Psoas muscle (tissue), 8 donors: ENCODE results near the gene PDE10A. TPM values are rescaled to one million over a fixed set of nuclear protein-coding genes. Genes with fewer than 3 reads are reported as not detected.

ENCODE experiments used
- ATAC-seq, 4 donors: fragments of 200-7000 bp; cut with Tn5 transposase; one replicate each; pipeline ENCODE4 v1.9.1; 2020; ENCODE audit warnings: moderate library complexity in 3 of 4, mild to moderate bottlenecking in 2 of 4
- DNase-seq, 2 donors: peaks; one replicate each; pipeline ENCODE4 v3.0.0-alpha.2; 2020
- H3K27ac ChIP-seq: fragments of 200-600 bp; one replicate; pipeline ENCODE4 v1.8.0; 2022
- H3K27me3 ChIP-seq, 3 donors: fragments of 200-600 bp in 1 of 3; one replicate each; pipeline versions ENCODE4 v1.6.1 to v1.8.0; 2013 to 2022; ENCODE audit warnings: low read length in 2 of 3, mild to moderate bottlenecking in 2 of 3, moderate library complexity in 1 of 3; ENCODE audit not compliant: insufficient read depth in 3 of 3
- H3K36me3 ChIP-seq, 2 donors: fragments of 200-600 bp in 1 of 2; one replicate each; pipeline versions ENCODE4 v1.6.1 to v1.8.0; 2013 to 2022; ENCODE audit warnings: low read depth in 1 of 2, mild to moderate bottlenecking in 1 of 2, moderate library complexity in 1 of 2; ENCODE audit not compliant: insufficient read depth in 1 of 2
- H3K4me1 ChIP-seq: fragments of 200-600 bp; one replicate; pipeline ENCODE4 v1.8.0; 2022
- H3K4me3 ChIP-seq: fragments of 200-600 bp; one replicate; pipeline ENCODE4 v1.8.0; 2022; ENCODE audit warnings: mild to moderate bottlenecking
- H3K9me3 ChIP-seq: fragments of 200-600 bp; one replicate; pipeline ENCODE4 v1.8.0; 2022
- WGBS, 3 donors: extraction: QIAGEN DNeasy Blood & Tissue Kit; methylation state at CpG; one replicate each; pipeline versions ENCODE4 v1.1.6 to v1.1.7; 2013; 5-methylcytosine and 5-hydroxymethylcytosine counted together
- intact Hi-C, 2 donors: fragments of 100-400 bp; cut with DNase I; formaldehyde crosslinking; loops; one replicate each; pipeline versions ENCODE4 v1.11.0 to v1.14.2; 2022
- polyA plus RNA-seq, 3 donors: library from polyadenylated mRNA; stranded (reverse); fragments of 200-250 nt; gene quantifications; one replicate each; pipeline ENCODE4 v1.2.3, GENCODE V29; 2013
- total RNA-seq, 4 donors: library from RNA; stranded (reverse); fragmentation: NEBNext Ultra II Directional in 2 of 4; extraction: Animal tissue kit (Norgen Biotek cat#: 25700) in 2 of 4; gene quantifications; one replicate each; pipeline versions ENCODE4 v1.2.1 to v1.2.4, GENCODE V29; 2021 to 2023
- TF ChIP-seq, protein P1 (sequence below): fragments of 200-600 bp; IDR thresholded peaks from one replicate; pipeline ENCODE4 v1.8.0; 2022; ENCODE audit warnings: antibody characterized with exemption
- donor health status: healthy with polysubstance abuse.
- donor health status: DM: no; HTN: no; CAD: no; lungs with moderate emphysema.
- donor health status: Bipolar disorder and iron deficiency.
- donor health status: healthy.
- donor health status: DM: yes; HTN: yes; CAD: no.
- donor health status: DM: no; HTN: no; CAD: no.
- donor health status: DM: no; HTN: no; CAD: no.
- donor health status: DM: yes; HTN: yes; CAD: no.

The PDE10A gene
- total and polyA plus RNA-seq, 7 donors: 0.74 to 3.6 (median 1.1) TPM

DNA sequence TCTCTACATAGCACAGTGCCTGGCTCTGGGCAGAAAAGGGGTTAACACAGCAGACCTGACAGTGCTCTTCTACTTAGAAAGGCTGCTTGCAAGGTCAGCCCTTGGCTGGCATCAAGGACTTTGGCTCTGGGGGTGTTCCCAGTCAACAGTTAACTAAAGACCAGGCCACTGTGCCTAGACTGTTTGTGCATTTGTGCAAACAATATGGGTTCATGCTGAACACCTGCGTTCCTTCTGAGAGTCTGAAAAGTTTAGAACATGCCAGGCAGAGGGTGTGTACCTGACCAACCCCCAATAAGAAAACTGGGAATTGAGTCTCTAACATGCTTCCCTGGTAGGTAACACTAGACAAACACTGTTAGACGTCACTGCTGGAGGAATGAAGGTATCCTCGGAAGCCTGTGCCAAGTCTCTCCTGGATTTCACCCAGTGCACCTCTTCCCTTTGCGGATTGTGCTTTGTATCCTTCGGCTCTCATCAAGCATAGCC is 110.7 kb downstream of the PDE10A start:
- TF ChIP-seq, protein P1, sequence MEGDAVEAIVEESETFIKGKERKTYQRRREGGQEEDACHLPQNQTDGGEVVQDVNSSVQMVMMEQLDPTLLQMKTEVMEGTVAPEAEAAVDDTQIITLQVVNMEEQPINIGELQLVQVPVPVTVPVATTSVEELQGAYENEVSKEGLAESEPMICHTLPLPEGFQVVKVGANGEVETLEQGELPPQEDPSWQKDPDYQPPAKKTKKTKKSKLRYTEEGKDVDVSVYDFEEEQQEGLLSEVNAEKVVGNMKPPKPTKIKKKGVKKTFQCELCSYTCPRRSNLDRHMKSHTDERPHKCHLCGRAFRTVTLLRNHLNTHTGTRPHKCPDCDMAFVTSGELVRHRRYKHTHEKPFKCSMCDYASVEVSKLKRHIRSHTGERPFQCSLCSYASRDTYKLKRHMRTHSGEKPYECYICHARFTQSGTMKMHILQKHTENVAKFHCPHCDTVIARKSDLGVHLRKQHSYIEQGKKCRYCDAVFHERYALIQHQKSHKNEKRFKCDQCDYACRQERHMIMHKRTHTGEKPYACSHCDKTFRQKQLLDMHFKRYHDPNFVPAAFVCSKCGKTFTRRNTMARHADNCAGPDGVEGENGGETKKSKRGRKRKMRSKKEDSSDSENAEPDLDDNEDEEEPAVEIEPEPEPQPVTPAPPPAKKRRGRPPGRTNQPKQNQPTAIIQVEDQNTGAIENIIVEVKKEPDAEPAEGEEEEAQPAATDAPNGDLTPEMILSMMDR: no peak
- intact Hi-C loops: no loop called here
- H3K4me3 ChIP-seq: no peak overlapping the region
- H3K27ac ChIP-seq: no peak overlapping the region
- no peaks in the 10 kb centered on the region for H3K9me3 ChIP-seq
- 65 to 78% (median 74%) methylated on average over 5 of the region's 5 CpGs for WGBS, 3 donors
- no peaks in the 10 kb centered on the region for H3K36me3 ChIP-seq
- no peak for DNase-seq
- H3K4me1 ChIP-seq: no peaks in the 10 kb centered on the region
- ATAC-seq: no peak
- no peaks in the 10 kb centered on the region for H3K27me3 ChIP-seq

DNA sequence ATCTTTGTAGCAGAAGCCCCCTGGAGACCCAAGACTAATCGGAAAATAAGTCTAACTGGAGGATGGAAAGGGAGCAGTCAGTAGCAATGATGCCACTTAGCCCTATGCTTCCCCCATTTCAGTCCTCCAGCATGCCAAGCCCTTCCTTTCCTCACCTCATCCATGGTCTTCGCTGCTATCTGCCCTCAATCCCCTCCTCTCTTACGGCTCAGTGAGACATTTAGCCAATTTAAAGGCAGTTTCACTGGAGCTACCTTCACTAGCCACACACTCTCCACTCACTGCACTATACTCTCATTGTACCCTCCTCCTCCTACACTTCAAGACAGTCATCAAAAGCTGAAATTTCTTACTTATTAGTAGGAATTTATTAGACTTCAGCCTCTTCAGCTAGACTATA is 111.2 kb downstream of the PDE10A start:
- Histone ChIP-seq H3K4me3 (no peak overlapping the region), H3K36me3 (no peaks in the 10 kb centered on the region), H3K27me3 (no peaks in the 10 kb centered on the region), H3K27ac (no peak overlapping the region), H3K4me1 (no peaks in the 10 kb centered on the region), H3K9me3 (no peaks in the 10 kb centered on the region)
- intact Hi-C loops: no loop called here
- 75 to 79% (median 76%) methylated on average over 3 of the region's 3 CpGs for WGBS, 3 donors
- DNase-seq (no peak), ATAC-seq (no peak)
- TF ChIP-seq, protein P1: no peak

DNA sequence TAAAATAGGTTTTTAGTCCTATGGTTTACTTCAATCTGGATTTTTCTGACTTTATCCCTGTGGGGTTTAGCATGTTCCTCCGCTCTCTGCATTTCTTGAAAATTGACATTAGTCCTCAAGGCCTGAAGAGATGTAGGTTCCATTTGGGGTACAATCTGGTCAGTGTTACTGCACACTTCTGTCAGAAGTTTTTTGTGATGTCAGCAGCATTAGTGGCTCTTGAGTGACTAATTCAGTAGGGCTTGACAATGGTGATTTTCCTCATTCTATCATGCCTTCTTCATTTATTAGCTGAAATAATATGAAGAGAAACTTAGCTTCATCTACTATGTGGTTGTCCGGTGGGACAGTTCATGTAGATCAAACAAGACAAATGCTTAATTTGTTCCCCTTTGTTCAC is 114.6 kb downstream of the PDE10A start:
- no peaks in the 10 kb centered on the region for H3K27me3 ChIP-seq
- DNase-seq (no peak), ATAC-seq (no peak)
- intact Hi-C loops: loop anchor here in 1 of 2 donors (1.0 kb wide), 1 partner anchor 23 kb away; no protein-coding TSS in a partner anchor
- 94 to 98% (median 96%) methylated on average over 2 of the region's 2 CpGs for WGBS, 3 donors
- H3K4me1 ChIP-seq: no peaks in the 10 kb centered on the region
- H3K9me3 ChIP-seq: no peaks in the 10 kb centered on the region
- H3K36me3 ChIP-seq: no peaks in the 10 kb centered on the region
- H3K27ac ChIP-seq: no peak overlapping the region
- no peak overlapping the region for H3K4me3 ChIP-seq
- TF ChIP-seq, protein P1: no peak

DNA sequence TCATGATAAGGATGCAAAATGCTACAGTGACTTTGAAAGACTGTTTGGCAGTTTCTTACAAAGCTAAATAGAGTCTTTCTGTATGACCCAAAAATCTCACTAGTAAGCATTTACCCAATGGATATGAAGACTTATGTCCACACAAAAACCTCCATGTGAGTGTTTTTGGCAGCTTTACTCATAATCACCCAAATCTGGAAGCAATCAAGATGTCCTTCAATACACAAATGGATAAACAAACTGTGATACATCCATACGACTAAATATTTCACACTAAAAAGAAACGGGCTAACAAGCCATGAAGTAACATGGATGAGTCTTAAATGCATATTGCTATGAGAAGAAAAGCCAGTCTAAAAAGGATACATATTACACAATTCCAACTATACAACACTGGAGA is 117.2 kb downstream of the PDE10A start:
- DNase-seq: no peak
- Histone ChIP-seq H3K4me1 (no peaks in the 10 kb centered on the region), H3K27ac (no peak overlapping the region), H3K27me3 (no peaks in the 10 kb centered on the region), H3K4me3 (no peak overlapping the region), H3K36me3 (no peaks in the 10 kb centered on the region), H3K9me3 (no peaks in the 10 kb centered on the region)
- no peak for ATAC-seq
- TF ChIP-seq, protein P1: no peak
- WGBS, 3 donors: 64 to 73% (median 65%) methylated on average over 2 of the region's 2 CpGs
- intact Hi-C loops: no loop called here

DNA sequence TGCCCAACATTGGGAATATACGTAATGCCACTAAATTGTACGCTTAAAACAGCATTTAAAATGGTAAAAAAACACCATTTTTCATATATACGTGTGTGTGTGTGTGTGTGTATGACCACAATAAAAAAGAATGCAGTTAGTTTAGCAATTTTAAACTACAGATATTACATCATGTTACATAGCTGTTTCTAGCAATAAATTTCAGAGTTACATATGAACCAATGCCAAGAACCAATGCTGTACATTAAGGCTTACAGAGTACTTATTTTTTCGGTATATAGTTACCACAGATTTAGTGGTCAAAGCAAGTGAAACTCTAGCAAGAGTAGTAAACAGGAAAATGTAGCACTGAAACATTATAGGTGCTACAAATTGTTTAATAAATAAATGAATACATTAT is 119.3 kb downstream of the PDE10A start:
- intact Hi-C loops: no loop called here
- TF ChIP-seq, protein P1: no peak
- no peaks in the 10 kb centered on the region for H3K36me3 ChIP-seq

More for the DNA sequence above, 119.3 kb downstream of the PDE10A start:
- H3K4me1 ChIP-seq: no peaks in the 10 kb centered on the region
- ATAC-seq (no peak), DNase-seq (no peak)
- 90 to 94% (median 93%) methylated on average over 4 of the region's 4 CpGs for WGBS, 3 donors
- no peaks in the 10 kb centered on the region for H3K9me3 ChIP-seq
- no peaks in the 10 kb centered on the region for H3K27me3 ChIP-seq
- H3K27ac ChIP-seq: no peak overlapping the region
- no peak overlapping the region for H3K4me3 ChIP-seq
